Activated CD4-positive, alpha-beta T cell treated with anti-CD3 and anti-CD28 coated beads, Interleukin-2, Interleukin-6, amounts not matched to agents 100 ng/mL and 50 ng/mL, durations not matched to agents 16 hours and 8 hours (primary cell): ENCODE data around the gene ANKS1B.
A peak's percentile ranks its signal among the peaks of the same experiment; 100 is the strongest.
"Not testable (repeated sequence)": the region's sequence is repeated elsewhere in the genome, so short reads cannot be mapped to it uniquely, and the experiment has no call there.

Source experiments
- DNase-seq: peaks from one replicate; pipeline ENCODE4 v3.0.0-alpha.2; 2020

The ANKS1B gene

DNA sequence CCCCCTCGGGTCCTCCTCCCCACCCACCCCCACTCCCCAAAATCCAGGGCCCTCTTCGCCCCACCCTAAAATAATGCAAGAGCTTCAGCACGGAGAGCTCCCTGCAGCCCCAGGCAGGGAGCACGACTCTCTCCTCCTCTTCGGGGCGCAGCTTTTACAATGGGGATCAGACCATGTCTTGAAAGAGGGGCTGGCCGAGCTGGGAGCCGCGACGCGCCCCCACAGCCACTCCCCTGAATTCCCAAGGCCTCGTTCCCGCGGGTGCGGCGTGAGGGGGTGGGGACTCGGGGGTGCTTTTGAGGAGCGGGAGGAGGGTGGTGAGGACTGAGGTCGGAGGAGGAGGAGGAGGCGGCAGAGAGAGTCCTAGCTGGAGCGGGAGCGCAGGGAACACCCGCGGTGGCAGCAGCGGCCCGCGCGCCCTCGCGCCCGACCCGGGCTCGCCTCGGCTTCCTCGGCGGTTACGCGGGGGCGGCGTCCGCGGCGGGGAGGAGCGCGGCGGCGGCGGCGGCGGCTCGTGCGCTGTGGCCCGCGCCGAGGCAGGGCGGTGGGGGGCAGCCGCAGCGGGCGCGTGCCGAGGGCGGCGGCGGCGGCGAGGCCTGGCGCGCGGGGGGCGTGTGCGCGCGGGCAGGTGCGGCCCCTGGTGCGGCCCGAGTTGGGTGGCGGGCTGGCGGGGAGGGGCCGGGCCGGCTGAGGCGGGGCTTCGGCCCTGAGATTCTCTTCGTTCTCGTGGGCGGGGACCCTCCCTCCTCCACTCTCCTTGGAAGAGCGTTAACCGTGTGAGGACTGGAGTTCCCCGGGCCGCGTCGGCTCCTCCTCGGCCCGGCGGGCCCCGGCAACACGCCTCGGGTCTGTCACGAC is at the start of gene ANKS1B:
ANKS1B (minus strand) TSS at position 666 of the 858 bp plus-strand sequence. CDS start 699 bp downstream, outside the sequence.
- DNase-seq = peak; percentile 24

DNA sequence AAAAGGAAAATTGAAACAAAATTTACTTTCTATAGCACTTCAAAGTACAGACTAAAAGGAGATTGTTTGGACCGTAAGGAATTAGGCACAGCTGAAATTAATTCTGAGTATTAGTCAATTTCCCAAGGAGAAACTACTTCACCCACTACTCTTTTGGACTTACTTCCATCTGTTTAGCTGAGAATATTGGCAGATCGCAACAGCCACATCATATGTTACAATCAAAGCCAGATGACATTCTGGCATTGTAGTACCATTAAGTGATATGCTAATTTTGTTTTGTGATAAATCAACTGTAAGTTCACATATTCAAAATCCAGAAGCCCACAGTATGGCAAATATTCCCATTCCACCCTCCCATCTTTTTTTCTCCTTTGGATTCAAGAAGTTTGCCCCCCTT is 47.1 kb upstream of the ANKS1B start:
- no peak for DNase-seq

DNA sequence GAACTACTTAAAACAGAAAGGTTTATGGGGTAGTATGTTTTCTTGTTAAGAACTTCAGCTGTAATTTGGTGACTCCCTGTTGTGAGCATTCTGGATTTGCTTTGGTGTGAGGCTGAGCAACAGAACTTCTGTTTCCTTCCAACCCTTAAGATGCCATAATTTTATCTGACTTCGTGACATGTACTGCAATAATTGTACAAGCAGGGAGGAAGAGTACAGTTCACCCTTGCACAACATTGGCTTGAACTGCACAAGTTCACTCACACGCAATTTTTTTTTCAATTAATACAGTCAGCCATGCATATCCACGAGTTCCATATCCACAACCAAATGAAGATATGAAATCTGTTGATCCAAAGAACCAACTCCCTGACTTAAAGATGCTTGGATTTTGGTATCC is 42.9 kb upstream of the ANKS1B start:
- DNase-seq = no peak

DNA sequence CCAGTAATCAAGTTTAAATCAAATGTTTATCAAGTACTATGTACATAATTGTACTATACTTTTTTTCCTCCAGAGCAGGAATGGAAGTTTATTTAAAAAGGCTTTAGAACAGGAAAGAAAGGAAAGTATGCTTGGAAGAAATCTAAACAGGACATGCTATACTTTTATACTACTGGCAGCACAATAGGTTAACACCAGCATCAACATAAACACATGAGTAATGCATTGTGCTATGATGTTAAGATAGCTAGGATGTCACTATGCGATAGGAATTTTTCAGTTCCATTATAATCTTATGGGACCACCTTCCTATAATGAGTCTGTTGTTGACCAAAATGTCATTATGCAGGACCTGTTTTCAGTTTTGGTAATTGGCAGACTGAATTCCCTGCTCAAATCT is 41.5 kb upstream of the ANKS1B start:
- DNase-seq = no peak

DNA sequence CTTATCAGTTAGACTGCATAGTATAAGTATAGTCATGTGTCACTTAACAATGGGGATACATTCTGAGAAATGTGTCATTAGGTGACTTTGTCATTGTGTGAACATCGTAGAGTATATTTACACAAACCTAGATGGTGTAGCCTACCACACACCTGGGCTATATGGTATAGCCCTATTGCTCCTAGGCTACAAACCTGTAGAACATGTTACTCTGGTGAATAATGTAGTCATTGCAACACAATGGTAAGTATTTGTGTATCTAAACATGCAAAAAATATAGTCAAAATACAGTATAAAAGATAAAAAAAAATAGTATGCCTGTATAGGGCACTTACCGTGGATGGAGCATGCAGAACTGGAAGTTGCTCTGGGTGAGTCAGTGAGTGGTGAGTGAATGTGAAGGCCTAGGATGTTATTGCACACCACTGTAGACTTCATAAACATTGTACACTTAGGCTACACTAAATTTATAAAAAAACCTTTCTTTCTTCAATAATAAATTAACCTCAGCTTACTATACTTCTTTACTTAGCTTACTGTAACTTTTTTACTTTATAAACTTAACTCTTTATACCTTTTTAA is 40.3 kb upstream of the ANKS1B start:
- DNase-seq = no peak

DNA sequence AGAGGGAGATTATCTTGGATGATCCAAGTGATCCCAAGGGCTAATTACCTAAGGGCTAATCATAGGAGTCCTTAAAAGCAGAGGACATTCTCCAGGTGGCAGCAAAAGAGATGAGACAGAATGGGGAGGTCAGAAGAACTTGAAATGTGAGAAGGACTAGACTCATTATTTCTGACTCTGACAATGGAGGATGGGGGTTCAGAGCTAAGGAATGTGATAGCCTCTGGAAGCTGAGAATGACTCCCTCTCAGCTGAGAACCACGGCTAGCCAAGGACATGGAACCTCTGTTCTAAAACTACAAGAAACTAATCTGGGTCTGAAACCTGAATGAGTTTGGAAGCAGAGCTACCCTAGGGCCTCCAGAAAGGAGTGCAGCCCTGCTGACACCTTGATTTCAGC is 35.6 kb upstream of the ANKS1B start:
- no peak for DNase-seq

DNA sequence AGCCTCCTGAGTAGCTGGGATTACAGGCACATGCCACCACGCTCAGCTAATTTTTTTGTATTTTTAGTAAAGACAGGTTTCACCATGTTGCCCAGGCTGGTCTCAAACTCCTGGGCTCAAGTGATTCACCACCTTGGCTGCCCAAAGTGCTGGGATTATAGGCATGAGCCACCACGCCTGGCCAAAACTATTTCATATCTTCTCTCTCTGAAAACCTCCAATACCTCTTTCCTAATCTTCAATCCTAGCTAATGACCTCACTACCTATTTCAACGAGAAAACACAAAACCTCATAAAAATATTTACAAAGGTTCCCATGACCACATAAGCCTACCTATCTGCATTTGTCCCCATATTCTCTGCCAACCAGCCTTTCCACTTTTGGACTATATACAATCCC is 32.3 kb upstream of the ANKS1B start:
- no peak for DNase-seq

DNA sequence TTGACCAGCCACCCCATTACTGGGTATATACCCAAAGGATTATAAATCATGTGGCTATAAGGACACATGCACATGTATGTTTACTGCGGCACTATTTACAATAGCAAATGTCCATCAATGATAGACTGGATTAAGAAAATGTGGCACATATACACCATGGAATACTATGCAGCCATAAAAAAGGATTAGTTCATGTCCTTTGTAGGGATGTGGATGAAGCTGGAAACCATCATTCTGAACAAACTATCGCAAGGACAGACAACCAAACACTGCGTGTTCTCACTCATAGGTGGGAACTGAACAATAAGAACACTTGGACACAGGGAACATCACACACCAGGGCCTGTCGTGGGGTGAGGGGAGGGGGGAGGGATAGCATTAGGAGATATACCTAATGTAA is 31.6 kb upstream of the ANKS1B start:
- DNase-seq = not testable (repeated sequence)

DNA sequence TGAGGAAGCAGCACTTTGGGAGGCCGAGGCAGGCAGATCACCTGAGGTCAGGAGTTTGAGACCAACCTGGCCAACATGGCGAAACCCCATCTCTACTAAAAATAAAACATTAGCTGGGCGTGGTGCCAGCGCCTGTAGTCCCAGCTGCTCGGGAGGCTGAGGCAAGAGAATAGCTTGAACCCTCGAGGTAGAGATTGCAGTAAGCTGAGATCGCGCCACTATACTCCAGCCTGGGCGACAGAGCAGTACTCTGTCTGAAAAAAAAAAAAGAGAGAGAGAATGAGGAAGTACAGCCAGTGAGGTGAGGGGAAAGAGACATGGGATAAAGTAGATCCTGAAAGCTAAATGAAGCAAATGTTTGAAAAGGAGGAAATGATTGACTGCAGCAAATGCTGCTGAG is 21.1 kb upstream of the ANKS1B start:
- not testable (repeated sequence) for DNase-seq

DNA sequence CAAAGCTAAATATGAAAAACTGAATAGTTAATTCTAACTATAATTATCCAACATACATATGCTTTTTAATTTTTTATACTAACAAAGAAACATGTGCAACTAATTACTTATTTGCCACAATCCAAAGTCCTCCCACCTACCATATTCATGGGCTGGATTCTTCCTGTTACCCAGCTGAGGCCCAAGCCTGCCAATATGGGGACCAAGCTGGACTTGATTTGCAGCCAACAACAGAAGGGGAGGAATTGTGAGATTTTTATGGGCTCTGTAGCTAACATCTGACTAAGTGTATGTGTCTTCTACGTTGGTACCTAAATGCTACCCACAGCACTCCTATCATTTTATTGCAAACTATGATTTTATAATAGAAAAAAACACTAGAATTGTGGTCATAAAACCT is 13.1 kb upstream of the ANKS1B start:
- no peak for DNase-seq

DNA sequence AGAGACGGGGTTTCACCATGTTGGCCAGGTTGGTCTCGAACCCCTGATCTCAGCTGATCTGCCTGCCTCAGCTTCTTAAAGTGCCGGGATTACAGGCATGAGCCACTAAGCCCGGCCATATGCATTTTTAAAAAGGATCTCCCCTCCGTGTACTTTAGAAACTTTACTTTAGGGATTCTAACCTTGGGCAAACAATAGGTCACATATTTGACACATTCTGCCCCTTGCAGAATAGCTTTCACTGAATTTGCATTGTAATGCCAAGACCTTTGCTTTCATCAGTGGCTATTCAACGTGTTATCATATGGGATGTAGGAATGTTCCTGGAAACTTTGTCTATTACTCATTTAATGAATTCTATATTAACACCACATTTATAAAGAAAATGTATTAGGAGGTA is 11.4 kb upstream of the ANKS1B start:
- no peak for DNase-seq

DNA sequence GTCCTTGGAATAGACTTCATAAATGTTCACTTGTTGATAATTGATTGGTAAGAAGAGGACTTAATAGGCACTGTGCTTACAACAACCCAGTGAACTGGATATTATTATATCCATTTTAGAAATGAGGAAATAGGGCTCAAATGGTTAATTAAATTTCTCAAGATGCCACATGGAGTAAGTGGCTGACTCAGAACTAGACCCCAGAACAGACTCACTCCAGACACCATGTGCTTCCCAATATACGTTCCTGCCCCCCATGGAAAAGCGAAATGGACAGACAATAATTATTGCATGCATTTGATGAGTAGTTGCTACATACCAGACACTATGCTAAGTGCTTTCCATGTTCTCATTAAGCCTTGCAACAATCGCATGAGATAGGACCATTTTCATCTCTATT is 895 bp upstream of the ANKS1B start:
- no peak for DNase-seq

DNA sequence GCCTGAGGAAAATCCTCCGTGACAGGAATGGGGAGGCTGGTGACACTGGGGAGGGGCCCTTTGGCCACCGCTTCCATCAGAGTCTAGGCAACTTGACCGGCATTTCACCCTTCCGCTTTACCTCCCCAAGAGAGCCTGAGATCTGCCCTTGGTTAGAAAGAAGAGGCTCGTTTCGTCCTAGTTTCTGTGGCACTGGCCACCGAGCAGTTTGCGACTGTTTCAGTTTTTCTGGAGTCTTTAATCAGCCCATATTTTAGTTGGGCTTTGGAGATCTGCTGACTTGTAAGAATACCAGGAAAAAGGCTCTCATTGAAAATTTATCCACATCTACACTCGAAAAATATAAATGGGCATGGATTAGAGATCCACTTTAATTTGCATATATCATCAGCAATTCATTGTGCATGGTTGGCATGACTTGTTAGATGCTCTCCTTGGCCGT is 414 bp upstream of the ANKS1B start:
- no peak for DNase-seq

DNA sequence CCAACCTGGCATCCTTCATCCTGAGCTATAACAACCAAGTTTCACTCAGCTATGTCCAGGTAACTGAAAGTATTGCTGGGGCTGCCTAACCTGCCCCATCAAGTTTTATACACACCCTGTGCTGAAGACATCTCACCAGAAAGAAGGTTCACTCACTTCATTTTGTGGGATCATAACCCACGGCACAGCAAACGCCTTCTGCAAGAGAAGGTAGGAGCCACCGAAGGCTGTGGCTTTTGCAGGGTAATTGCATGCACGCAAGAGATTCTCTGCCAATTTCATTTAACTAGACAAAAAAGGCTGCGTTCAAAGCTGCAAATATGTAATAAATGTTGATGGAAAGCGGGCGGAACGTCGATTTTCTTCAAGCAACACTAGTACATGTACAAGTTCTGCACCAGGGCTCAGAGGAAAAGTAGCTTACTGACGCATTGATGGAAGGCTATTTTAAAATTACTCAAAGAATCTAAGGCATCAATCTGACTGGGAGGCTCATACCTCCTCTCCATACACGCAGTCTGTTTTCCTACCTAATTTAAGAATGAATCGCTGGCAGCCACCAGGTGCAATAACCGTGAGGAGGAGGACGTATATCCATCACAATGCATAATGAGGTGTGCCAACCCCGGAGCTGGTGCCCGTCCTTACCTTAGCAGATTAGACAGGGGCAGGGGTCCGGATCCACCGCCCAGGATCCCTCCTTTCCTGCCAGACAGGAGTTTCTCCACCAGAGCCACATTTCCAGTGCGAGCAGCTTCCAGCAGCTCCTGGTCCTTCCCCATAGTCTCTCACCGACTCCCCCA is 1.1 kb downstream of the ANKS1B start:
- no peak for DNase-seq

DNA sequence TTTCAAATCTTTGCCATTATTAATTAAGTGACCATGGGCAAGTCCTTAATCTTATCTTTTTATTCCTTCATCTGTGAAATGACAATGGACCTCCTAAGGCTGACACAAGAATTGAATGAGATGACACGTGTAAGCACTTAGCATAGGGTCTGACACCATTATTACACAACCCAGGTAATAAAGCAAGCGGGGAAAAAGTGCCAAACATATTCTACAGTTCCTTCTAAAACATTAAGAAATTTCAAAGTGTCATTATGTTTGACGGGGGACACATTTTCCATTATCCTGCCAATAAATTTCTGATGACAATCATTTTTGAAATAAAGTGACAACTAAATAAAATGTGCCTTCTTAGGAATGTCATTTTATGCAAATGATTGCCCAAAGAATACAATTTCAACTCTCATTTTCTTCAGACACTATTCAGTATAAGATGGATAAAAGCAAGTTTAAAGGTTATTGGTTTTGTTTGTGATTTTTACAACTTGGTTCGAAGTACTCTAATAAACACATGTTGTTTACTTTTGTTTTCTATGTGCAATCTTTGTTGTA is 3.0 kb downstream of the ANKS1B start:
- no peak for DNase-seq

DNA sequence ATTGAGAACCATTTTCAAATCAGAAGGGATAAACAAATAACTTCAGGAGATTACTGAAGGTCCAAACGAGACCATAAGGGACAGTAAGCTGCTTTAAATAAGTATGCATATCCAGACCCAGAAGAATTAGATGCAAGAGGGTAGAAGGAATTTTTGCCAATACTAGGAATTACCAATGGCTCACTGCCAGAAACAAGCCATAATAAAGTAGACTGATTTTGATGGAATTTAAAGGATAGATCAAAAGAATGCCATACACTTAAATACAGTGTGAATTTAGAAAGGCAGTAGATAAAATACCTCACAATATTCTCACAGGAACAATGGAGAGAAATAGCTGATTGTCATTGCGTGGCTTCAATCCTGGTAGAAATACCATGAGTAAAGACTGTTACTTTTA is 5.3 kb downstream of the ANKS1B start:
- no peak for DNase-seq

DNA sequence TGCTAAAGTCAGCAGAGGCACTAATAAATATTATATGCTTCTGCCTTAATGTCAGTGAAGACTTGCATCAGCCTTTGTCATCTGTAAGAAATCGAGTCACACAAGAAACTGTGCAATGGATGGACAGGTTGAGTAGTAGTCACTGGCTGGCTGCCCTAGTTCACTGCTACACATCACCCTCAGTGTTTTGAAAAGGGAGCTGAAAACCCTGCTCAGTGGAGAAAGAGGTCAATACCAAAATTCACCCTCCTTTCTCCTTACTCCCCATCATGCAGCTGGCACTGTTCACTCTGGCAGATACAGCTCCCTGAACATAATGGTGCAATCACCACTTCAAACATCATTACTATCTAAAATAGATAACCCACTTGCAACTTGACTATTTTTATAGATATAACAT is 6.6 kb downstream of the ANKS1B start:
- DNase-seq = no peak

DNA sequence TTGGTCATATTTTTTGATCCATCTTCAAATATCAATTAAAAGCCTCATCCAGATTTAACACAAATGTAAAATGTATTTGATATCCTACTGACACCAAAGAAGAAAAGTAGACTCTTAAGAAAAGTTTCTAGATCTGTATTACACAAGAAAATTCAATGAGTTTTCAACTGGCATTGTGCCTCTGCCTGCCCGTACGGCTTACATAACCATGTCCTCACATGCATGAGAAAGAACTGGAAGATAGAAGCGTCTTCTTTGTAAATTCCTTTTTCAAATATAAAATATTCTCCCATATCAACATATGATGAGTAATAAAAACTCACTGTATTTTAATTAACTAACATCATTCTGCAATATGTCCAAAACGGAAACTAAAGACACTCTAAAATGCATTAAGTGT is 7.2 kb downstream of the ANKS1B start:
- DNase-seq = no peak

DNA sequence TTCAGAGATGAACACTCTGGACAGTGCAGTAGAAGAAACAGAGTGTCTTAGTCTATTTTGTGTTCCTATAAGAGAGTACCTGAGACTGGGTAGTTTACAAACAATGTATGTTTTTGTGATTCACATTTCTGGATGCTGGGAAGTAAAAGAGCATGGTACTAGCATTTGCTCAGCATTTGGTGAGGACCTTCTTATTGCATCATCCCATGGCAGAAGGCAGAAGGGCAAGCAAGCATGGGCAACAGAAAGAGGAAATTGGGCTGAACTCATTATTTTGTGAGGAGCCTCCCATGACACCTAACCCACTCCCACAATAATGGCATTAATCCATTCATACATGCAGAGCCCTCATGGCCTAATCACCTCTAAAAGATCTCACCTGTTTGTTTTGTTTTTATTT is 8.0 kb downstream of the ANKS1B start:
- DNase-seq = no peak

DNA sequence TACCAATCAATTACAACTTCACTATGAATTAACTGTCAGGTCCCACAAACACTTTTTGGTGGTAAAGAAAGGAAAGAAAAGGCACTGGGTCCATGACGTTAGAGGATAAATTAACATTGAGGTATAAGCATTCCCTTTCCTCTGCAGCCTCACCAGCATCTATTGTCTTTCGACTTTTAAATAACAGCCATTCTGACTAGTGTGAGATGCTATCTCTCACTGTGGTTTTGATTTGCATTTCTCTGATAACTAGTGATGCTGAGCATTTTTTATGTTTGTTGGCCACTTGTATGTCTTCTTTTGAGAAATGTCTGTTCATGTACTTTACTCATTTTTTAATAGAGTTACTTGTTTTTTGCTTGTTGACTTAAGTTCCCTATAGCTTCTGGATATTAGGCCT is 9.4 kb downstream of the ANKS1B start:
- DNase-seq = no peak

DNA sequence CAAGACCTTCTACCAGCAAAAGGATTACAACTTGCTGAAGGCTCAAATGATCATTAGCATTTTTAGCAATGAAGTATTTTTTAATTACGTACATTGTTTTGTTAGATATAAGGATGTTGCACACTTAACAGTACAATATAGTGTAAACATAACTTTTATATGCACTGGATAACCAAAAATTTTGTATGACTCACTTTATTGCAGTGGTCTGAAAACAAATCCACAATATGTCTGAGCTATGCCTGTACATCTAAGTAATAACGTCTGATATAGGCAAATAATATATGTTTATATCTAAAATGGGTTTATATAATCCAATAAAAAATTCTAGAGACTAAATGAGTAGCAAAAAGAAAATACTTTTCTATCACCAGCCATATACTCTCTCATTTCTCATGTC is 10.6 kb downstream of the ANKS1B start:
- DNase-seq = no peak

DNA sequence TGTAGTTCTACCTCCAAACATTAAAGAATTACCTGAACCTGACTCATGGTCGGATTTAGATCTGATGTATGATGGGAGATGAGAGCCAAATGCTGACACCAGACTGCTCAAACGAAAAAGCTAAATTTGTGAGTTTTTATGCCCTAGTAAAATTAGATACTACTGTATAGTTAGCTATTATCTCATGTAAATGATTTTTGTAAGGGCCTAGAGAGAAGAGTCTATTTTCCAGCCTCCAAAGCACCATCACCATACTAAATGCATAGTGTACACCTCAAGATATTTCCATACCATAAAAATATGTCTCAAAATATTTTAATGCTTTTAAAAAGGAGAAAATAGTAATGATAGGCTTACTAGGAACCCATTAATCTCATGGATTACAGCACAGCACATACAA is 18.3 kb downstream of the ANKS1B start:
- DNase-seq = no peak

DNA sequence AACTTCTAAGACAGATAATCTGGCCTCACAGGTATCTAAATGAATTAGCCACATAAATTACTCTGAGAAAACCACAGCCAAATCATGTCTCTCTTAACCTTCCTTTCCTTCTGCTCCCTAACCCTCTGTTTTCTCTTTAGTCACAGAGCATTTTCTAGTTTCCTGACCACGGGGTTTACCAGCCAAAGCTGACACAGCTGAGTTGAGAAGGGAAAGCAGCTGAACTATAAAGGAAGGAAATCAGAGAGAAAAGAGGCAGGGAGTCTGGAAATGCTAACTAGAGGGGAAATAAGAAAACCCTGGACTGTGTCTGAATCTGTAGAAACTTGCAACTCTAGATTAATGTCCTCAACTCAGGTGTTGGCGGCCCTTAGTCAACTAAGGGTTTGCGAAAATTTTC is 24.4 kb downstream of the ANKS1B start:
- no peak for DNase-seq
